GM19395 (cell line): ENCODE results near the gene HNF4A.

Experiments used
- ATAC-seq: cut with Tn5 transposase; IDR thresholded peaks from one replicate; pipeline ENCODE4 v1.9.1; 2021; ENCODE audit warnings: mild to moderate bottlenecking, moderate library complexity; ENCODE audit not compliant: unreplicated experiment

HNF4A gene

DNA sequence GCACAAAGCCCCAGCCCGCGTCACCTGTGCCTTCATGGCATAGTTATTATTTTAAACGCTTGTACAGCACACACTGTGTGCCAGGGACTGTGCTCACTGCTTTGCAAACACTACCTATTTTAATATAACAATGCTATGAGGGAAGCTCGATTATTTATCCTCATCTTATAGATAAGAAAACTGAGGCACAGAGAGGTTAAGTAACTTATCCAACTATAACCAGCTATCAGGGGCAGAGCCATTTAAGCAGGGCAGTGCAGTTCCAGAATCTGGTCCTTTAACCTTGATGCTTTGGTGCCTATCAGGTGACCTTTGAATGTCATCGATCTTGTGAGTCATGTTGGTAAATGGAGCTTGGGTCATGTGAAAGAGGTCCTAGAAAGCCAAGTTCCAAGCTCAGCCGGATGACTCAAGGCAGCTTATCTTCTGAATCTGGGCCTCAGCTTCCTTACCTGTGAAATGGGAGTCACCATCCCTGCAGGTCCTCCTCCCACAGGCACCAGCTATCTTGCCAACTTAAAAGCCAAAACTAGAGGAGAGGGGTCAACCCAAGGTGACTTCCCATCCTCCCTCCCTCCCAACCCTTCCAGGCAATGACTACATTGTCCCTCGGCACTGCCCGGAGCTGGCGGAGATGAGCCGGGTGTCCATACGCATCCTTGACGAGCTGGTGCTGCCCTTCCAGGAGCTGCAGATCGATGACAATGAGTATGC lies 63.8 kb downstream of the HNF4A start:
- no peak for ATAC-seq

DNA sequence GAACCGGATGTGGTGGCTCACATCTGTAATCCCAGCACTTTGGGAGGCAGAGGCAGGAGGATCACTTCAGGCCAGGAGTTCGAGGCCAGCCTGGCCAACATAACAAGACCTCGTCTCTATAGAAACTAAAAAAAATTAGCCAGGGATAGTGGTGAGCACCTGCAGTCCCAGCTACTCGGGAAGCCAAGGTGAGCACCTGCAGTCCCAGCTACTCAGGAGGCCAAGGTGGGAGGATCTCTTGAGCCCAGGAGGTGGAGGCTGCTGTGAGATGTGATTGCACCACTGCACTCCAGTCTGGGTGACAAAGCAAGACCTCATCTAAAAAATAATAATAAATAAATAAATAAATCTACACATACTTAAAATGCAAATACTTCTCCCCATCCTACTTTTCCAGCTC lies 65.0 kb downstream of the HNF4A start:
- no peak for ATAC-seq

DNA sequence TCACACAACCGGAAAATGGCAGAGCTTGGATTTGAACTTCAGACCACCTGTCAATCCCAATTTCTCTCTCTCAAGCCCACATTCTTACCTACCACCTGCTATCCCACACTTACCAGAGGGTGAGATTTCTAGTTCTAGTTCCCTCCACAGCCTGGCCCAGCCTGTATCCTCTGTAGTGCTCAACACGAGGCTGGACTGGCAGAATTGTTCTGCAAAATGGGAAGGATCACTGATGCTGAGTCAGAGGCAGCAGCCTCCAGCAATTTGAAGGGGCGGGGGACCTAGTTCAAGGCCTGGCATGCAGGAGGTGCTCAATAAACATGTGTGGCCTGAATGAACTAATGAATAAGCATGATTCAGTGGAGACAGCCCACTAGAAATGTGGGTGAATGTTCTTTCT lies 66.6 kb downstream of the HNF4A start:
- no peak for ATAC-seq

DNA sequence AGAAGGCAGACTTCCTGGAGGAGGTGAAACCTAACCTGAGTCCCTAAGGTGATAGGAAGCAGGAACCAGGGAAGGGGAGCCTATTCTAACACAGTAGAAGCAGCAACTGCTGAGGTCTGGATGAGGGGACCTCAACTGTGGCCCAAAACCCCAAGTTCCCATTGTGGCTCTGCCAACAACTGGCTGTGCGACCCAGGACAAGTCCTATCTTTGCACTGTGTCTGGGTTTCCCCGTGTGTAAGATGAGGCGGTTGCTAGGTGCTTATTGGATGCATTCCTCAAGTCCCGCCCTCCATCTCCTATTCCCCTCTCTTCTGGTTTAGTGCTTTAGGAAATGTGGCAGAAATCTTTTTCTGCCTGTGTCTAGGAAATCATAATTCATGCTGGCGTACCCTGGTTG lies 68.0 kb downstream of the HNF4A start:
- ATAC-seq: no peak

DNA sequence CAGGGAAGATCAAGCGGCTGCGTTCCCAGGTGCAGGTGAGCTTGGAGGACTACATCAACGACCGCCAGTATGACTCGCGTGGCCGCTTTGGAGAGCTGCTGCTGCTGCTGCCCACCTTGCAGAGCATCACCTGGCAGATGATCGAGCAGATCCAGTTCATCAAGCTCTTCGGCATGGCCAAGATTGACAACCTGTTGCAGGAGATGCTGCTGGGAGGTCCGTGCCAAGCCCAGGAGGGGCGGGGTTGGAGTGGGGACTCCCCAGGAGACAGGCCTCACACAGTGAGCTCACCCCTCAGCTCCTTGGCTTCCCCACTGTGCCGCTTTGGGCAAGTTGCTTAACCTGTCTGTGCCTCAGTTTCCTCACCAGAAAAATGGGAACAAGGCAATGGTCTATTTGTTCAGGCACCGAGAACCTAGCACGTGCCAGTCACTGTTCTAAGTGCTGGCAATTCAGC lies 68.6 kb downstream of the HNF4A start:
- ATAC-seq: no peak

DNA sequence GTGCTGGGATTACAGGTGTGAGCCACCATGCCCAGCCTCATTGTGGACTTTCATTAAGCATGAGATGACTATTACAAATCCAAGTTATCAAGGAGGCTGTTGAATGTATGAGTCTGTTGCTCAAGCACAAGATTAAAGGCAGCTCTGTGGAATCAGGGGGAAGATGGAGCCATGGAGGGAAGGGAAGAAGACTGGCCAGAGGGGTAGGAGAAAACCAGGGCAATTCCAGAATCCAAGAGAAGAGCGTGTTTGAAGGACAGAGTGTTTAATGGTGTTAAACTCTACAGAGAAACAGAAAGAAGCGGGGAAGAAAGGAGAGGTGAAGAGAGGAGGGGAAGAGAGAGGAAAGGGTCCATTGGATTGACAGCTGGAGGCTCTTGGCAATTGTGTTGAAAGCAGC lies 70.4 kb downstream of the HNF4A start:
- no peak for ATAC-seq

DNA sequence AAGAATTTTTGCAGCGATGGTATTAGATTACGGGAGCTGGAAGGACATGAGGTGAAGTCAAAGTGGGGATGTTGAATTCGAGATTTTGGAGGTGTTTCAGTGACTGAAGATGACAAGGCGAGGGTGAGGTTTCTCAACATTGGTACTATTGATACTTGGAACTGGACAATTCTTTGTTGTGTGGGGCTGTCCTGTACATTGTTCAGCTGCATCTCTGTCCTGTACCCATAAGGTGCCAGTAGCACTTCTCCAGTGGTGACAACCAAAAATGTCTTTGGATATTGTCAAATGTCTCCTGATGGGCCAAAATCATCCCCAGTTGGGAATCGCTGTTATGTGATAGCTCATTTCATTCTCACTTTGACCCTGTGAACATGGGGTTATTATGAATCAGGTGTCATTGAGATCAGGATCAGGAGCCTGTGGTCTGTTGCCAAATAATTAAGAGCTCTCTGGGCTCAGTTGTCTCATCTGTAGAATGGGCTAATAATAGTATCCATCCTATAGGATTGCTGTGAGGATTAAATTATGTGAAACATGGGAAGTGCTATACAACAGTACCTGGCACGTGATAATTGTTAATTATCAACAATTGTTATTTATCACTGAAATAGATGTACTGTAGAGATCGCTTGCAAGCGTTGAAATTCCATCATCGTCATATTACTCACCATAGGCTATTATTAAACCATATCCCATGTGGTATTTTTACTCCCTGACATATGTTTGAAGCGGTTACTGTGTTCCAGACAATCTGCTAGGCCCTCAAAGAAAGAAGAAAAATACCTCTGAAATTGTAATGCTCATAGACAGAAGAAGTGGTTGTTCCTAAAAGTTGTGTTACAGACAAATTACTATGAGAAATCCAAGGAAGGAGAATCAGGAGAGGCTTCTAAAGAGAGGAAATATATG lies 71.6 kb downstream of the HNF4A start:
- no peak for ATAC-seq

DNA sequence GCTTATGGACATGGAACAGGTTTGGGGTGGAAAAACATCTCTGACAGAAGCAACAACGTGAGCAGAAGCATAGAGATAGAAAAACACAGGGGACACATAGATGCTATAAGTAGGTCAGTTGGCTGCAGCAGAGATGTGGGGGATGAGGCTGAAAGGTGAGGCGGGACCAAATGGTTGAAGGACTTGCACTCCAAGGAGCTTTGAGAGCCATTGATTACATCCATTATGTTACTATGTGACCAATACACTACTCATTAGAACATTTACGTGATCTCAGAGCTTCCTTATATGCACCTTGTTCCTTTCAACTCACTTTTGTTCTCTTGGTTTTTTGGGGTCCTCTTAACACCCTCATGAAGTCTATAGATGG lies 72.3 kb downstream of the HNF4A start:
- no peak for ATAC-seq

DNA sequence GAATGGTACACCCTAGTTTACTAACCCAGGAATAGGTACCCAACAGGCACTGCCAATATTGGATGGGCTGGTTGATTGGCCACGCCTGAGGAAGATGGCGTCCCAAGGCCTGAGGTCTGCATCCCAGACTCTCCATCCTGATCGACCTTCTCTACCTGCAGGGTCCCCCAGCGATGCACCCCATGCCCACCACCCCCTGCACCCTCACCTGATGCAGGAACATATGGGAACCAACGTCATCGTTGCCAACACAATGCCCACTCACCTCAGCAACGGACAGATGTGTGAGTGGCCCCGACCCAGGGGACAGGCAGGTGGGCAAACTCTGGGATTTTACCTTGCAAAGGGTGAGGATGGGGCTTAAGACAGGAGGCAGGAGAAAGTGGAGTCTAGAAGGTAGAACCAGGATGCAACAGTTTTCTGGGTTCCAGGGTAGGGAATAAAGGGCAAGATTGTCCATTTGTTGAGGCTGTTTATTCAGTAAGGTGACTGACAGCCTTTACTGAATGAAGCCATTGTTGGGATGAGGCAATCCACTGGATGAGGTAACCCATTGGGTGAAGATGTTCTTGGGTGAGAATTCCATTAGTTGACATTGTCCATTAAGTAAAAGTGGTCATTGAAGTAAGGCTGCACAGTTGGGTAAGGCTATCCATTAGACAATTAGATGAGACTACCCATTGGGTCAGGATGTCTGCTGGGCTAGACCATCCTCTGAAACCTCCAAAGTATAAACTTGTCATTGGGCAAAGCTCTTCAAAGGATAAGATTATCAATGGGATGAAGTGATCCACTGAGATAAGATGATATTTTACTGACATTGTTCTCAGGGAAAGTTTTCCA lies 72.9 kb downstream of the HNF4A start:
- ATAC-seq: no peak

DNA sequence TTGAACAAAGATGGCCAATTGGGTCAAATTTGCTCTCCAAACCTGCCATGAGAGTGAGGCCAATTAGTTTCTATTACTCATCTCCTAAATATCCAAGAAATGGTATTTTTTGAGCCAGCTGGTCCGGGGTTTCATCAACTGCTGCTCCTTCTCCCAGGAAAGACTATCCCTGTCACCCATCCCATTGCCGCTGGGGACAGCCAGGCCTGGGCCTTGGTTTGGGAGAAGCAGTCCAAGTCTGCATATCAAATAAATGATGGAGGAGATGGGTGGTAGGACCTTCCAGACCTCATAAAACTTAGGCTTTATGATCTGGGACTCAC lies 73.5 kb downstream of the HNF4A start:
- no peak for ATAC-seq

DNA sequence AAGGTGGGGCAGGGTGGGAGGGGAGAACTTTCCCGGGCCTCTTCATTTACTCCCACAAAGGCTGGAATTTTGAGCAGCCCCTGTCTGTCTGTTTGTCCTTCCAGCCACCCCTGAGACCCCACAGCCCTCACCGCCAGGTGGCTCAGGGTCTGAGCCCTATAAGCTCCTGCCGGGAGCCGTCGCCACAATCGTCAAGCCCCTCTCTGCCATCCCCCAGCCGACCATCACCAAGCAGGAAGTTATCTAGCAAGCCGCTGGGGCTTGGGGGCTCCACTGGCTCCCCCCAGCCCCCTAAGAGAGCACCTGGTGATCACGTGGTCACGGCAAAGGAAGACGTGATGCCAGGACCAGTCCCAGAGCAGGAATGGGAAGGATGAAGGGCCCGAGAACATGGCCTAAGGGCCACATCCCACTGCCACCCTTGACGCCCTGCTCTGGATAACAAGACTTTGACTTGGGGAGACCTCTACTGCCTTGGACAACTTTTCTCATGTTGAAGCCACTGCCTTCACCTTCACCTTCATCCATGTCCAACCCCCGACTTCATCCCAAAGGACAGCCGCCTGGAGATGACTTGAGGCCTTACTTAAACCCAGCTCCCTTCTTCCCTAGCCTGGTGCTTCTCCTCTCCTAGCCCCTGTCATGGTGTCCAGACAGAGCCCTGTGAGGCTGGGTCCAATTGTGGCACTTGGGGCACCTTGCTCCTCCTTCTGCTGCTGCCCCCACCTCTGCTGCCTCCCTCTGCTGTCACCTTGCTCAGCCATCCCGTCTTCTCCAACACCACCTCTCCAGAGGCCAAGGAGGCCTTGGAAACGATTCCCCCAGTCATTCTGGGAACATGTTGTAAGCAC lies 74.1 kb downstream of the HNF4A start:
- ATAC-seq: no peak

DNA sequence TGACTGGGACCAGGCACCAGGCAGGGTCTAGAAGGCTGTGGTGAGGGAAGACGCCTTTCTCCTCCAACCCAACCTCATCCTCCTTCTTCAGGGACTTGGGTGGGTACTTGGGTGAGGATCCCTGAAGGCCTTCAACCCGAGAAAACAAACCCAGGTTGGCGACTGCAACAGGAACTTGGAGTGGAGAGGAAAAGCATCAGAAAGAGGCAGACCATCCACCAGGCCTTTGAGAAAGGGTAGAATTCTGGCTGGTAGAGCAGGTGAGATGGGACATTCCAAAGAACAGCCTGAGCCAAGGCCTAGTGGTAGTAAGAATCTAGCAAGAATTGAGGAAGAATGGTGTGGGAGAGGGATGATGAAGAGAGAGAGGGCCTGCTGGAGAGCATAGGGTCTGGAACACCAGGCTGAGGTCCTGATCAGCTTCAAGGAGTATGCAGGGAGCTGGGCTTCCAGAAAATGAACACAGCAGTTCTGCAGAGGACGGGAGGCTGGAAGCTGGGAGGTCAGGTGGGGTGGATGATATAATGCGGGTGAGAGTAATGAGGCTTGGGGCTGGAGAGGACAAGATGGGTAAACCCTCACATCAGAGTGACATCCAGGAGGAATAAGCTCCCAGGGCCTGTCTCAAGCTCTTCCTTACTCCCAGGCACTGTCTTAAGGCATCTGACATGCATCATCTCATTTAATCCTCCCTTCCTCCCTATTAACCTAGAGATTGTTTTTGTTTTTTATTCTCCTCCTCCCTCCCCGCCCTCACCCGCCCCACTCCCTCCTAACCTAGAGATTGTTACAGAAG lies 75.0 kb downstream of the HNF4A start:
- no peak for ATAC-seq

DNA sequence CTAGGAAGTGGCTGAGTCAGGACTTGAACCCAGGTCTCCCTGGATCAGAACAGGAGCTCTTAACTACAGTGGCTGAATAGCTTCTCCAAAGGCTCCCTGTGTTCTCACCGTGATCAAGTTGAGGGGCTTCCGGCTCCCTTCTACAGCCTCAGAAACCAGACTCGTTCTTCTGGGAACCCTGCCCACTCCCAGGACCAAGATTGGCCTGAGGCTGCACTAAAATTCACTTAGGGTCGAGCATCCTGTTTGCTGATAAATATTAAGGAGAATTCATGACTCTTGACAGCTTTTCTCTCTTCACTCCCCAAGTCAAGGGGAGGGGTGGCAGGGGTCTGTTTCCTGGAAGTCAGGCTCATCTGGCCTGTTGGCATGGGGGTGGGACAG lies 75.6 kb downstream of the HNF4A start:
- ATAC-seq: no peak

DNA sequence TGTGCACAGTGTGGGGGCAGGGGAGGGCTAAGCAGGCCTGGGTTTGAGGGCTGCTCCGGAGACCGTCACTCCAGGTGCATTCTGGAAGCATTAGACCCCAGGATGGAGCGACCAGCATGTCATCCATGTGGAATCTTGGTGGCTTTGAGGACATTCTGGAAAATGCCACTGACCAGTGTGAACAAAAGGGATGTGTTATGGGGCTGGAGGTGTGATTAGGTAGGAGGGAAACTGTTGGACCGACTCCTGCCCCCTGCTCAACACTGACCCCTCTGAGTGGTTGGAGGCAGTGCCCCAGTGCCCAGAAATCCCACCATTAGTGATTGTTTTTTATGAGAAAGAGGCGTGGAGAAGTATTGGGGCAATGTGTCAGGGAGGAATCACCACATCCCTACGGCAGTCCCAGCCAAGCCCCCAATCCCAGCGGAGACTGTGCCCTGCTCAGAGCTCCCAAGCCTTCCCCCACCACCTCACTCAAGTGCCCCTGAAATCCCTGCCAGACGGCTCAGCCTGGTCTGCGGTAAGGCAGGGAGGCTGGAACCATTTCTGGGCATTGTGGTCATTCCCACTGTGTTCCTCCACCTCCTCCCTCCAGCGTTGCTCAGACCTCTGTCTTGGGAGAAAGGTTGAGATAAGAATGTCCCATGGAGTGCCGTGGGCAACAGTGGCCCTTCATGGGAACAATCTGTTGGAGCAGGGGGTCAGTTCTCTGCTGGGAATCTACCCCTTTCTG lies 76.2 kb downstream of the HNF4A start:
- no peak for ATAC-seq

DNA sequence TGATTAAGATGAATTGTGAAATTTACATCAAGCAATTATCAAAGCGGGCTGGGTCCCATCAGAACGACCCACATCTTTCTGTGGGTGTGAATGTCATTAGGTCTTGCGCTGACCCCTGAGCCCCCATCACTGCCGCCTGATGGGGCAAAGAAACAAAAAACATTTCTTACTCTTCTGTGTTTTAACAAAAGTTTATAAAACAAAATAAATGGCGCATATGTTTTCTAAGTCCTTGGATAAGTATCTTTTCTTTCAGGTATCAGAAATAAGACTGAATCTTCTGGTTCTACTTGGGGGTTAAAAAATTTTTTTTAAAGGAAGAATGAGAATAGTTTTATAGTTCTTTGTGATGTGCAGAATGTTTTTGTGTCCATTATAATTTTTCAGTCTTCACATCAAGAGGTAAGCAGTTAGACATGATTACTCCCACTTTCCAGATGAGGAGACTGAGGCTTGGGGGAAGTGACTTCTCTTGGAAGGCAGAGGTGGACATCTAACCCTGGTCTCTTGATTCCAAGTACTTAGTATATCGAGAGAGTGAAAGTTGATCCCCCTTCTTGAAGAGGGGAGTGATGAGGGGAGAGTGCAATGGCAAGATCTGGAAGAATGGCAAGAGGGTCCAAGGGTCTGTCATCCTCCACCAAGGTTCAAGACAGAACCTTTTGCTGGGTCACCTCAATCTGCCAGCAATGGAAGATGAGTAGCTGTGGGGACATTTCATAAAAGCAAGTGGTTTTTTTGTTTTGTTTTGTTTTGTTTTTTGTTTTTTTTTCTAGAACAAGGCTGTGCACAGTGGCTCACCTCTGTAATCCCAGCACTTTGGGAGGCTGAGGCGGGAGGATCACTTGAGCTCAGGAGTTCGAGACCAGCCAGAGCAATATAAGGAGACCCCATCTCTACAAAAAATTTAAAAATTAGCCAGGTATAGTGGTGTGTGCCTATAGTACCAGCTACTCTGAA lies 77.4 kb downstream of the HNF4A start:
- no peak for ATAC-seq

DNA sequence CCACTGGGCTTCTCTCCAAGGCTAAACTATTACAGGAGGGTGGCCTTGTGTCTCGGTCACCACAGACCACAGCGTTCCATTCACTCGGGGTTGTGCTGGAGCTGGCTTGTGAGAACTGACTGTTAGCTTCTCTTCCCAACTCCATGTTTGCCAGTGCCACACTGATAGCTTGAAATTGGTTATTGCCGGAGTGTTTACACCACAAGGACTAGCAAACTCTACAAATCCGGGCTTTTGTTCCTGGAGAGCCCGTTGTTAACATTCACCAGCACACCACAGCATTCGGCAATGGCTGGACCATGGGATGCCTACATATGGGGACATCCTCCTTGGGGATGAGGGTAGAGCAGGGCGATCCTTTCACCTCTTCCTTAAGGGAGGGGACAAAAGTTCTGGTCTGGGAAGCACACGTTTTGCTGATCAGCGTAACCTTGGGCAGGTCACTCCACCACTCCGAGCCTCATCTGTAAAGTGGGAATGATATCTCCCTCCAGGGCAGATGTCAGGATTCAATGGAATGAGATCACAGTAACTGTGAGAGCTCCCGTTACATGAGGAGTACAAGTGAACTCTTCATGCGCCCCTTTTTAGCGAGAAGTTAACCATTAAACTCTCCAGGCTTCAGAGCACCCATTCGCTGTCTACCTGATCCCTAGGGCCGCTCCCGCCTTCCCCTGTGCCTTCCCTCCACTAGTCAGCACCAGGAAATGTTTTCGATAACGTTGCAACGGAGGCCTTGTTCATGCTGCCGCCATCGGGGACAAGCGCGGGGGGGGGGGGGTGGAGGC lies 78.4 kb downstream of the HNF4A start:
- ATAC-seq: no peak

DNA sequence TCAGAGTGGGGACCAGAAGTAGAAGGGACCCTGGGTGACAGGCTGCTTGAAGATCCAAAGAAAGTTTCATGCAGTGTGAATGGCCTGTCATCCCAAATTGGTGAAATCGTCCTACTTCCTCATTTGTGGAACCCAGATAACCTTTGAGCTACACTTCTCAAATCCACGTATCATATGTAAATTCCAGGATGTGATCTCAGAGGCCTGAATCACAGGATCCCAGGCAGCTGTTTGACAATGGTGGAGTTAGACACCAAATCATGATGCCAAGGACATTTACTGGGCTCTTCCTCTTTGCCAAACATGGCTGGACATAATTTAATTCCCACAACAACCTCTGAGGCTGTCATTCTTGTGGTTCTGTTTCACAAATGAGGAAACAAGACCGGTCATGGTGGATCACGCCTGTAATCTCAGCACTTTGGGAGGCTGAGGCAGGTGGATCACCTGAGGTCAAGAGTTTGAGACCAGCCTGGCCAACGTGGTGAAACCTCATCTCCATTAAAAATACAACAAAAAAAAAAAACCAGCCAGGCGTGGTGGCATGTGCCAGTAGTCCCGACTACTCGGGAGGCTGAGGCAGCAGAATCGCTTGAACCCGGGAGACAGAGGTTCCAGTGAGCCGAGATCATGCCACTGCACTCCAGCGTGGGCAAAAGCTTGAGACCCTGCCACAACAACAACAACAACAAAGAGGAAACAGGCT lies 80.3 kb downstream of the HNF4A start:
- ATAC-seq: no peak
